Hepatocyte (in vitro differentiated cells): ENCODE data around the gene CPA5.

ENCODE experiments used
- CTCF ChIP-seq: fragments of 200-600 bp; sonication (generic); IDR thresholded peaks from 2 replicates; pipeline ENCODE4 v1.5.1; 2016; ENCODE audit warnings: antibody characterized with exemption, mild to moderate bottlenecking; ENCODE audit not compliant: poor library complexity
- EZH2 ChIP-seq: fragments of 200-600 bp; sonication (generic); IDR thresholded peaks from 2 replicates; pipeline ENCODE4 v1.6.1; 2016; ENCODE audit warnings: antibody characterized with exemption, mild to moderate bottlenecking, borderline replicate concordance
- EZH2phosphoT487 ChIP-seq: fragments of 200-600 bp; sonication (generic); IDR thresholded peaks from one replicate; pipeline ENCODE4 v1.6.1; 2018; ENCODE audit warnings: antibody characterized with exemption, mild to moderate bottlenecking, low read depth, moderate library complexity; ENCODE audit not compliant: unreplicated experiment, severe bottlenecking

GRCh38 chr7:130395421-130395820 is 50.8 kb downstream of the CPA5 start:
- TF ChIP-seq CTCF (no peak), EZH2 (no peak), EZH2phosphoT487 (no peak)
